ENCODE data around the gene AP3S2.

The AP3S2 gene

GRCh38 chr15:89814112-89814742, 79.6 kb downstream of the AP3S2 start:
- DNase-seq (ENCODE audit: low read depth), result no peak

- no peak for DNase-seq (ENCODE audit: low read depth)
Measured at GRCh38 chr15:89813381-89814111, 80.2 kb downstream of the AP3S2 start.

DNA sequence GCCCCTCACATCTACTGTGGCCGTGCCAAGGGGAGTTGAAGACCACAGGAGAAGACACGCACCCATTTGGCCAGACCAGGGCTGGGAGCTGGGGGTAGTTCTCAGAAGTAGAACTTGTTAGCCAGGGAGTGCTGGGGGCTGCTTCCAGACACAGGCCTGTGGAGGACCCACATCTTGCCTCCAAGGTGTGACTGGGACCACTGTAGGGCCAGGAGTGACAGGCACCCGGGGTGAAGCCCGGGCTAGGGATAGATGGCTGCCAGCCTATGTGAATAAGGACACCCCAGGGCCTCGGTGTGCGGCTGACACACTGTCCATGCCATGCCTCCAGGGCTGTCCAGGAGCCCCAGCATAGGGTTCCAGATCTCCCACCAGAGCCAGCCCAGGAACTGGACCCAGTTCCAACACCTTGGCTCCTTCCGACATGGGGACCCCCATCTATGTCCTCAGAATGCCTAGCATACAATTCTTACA, 80.9 kb downstream of the AP3S2 start:
- DNase-seq (ENCODE audit: low read depth), result no peak

DNA sequence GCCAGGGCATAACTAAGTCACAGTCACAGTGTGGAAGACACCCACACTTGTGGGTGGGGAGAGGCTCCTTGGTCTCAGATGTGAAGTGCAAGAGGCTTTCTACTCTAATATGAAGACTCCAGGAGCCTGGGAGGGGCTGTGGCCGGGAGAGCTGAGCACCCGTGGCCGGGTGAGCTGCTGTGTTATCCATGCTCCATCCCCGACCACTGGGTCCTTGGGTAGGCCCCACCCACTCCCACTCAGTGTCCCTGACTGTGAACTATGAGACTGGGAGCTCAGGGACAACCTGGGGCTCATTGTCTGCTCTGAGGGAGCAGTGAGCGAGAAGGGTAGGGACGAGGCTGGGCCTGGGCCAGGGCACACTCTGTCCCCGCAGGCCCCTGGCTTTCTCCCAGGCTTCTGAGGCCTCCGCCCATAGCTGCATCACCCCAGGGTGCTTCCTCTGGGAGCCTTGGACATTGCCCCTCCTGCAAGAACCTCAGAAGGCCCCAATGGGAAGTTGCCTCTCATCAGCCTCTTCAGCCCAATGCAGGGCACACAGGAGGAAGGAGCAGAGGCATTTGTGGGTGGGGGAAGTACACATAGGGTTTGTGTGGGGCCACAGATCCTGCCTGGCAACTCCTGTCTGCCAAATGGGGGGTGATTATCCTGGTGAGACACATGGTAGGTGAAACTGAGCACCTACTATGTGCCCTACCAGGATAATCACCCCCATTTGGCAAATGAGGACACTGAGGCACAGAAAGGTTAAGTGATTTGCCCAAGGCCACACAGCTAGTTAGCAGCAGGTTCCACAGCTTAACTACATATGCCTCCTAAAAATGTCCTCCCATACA, 81.6 kb downstream of the AP3S2 start:
- DNase-seq (ENCODE audit: low read depth), result peak; percentile 86

DNA sequence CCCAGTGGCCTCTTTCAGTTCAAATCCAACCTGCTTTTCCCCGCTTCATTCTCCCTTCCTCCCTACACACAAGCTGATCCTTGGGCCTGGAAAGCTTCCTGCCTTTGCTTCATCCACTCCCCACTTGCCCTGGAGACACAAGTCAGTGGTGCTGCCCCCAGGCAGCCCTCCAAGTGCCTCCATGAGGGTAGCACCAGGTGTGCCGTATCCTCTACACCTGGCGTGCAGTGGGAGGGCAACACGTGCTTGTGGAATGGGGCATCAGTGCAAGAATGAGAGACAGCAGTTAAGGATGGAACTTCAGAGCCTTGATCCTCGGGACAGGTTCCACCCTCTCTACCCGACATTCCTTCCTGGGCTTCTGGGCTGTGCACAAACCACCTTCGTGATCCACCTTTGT, 83.0 kb downstream of the AP3S2 start:
- no peak for DNase-seq (ENCODE audit: low read depth)

DNA sequence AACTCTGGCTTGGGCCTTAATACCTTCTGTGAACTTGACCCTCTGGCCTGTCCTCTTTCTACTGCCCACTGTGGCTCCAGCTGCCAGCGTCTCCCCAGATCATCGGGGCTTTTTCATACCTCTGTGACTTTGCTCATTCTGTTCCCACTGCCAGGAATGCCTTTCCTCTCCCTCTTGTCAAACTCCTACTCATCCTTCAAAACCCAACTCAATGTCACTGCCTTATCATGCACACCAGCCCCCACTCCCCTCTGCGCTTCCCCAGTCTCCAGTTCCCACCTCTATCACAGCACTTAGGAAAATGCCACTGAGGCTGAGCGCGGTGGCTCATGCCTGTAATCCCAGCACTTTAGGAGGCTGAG, 84.0 kb downstream of the AP3S2 start:
- DNase-seq (ENCODE audit: low read depth), result no peak

GRCh38 chr15:89809093-89809786, 84.6 kb downstream of the AP3S2 start:
- DNase-seq (ENCODE audit: low read depth), result no peak

- no peak for DNase-seq (ENCODE audit: low read depth)
Measured at GRCh38 chr15:89808160-89808870, 85.5 kb downstream of the AP3S2 start.

DNA sequence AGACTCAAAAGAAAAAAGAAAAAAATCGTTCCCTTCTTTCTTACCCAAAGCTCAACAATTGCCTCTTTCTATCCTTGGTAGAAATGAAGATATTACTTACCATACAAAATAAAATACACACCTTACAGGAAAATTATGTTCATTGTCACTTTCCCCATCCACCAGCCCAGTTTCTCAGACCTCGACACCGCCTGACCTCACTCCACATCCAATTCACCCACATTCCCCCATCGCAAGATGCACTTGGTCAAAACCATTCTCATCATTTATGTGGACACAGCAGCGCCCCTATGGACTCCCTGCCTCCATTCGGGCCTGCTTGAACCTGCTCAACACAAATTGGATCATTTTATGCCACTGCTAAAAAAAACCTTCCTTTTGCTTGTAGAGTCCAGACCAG, 86.1 kb downstream of the AP3S2 start:
- DNase-seq (ENCODE audit: low read depth), result no peak

GRCh38 chr15:89806559-89807550, 86.9 kb downstream of the AP3S2 start:
- no peak for DNase-seq (ENCODE audit: low read depth)

DNA sequence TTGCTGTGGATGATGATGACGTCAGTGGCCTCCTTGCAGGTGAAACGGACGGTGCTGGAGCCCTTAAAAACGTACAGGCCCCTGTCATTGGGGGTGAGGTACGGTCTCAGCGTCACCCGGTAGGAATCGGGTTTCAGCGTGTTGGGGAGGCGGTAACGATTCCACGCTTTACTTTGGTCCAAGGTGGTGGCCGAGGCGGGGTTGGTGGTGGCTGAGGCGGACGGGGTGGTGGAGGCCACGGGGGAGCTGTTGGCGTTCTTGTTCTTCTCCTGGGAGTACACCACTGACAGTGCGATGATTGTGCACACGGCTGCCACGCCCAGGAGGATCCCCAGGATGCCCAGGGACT, 87.6 kb downstream of the AP3S2 start:
- no peak for DNase-seq (ENCODE audit: low read depth)

DNA sequence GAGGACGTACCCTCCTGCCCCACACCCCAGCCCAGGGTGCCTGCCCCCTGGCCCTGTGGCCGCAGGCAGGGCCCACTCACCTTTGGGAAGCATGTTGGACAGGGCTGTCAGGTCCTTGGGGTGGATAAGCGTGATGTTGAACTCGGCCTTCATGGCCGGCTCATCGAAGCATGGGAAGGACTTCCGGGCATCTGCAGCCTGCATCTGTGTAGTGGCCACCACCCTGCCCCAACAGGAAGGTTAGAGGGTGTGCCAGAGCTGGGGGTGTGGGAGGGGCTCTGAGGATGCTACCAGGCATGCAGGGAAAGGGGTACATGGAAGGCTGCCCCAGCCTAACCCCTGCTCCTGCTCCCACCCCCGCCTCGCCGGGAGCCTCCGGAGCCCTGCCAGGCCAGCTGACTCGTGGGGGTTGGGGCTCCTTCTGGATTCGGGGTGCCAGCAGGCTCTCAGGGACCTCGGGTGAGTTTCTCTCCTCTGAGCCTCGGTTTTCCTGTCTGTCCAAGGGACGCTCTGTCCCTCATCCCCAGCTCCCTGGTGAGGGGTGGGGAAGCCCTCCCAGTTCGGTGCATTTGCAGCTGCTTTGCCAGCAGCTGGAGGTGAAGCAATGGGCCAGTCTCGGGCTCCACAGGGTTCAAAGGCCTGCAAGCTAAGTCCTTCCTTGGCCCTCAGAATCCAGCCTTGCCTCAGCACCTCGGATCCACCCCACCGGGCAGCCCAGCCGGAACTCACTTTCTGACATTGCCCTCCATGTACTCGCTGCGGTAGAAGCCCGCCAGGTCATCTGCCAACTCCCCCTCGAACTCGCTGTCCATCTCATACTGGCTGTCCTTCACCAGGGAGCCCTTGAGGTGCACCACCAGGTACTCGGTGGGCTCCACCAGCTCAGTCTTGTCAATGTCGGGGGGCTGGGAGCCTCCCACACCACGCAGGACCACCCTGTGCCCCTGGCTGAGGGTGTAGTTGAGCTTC, 88.3 kb downstream of the AP3S2 start:
- DNase-seq (ENCODE audit: low read depth), result no peak

DNA sequence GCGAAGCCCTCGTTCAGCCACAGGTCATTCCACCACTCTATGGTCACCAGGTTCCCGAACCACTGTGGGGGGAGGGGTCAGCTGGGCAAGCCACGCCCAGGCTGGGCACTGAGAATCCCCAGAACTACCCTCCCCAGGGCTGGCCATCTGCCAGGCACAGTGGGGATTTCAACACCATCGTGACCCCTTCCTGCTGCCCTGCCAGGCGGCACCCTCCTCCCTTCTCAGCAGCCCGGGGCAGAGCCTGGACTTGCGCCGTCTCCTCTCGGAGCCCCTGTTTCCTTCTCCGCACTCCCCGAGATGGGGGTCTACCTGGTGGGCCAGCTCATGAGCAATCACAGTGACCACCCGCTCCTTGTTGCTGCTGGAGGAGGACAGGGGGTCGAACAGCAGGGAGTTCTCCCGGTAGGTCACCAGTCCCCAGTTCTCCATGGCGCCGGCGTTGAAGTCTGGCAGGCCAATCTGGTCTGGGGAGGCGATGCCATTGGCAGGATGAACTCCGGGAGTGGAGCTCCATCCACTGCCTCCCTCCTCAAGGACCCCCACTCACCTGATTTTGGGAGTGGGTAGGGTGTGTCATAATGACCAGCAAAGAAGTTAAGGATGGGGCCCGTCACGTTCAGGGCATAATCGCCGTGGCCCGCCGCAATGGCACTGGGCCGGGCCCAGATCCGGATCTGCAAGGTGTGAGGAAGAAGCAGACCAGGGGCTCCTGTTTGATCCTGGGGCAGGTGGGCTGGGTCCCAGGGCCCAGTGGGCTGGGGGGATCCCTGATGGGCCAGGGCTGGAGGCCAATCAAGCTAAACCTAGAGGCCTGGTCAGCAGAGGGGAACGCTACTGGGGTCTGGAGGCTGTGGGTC, 89.6 kb downstream of the AP3S2 start:
- DNase-seq (ENCODE audit: low read depth), result no peak

GRCh38 chr15:89802986-89803824, 90.6 kb downstream of the AP3S2 start:
- no peak for DNase-seq (ENCODE audit: low read depth)

DNA sequence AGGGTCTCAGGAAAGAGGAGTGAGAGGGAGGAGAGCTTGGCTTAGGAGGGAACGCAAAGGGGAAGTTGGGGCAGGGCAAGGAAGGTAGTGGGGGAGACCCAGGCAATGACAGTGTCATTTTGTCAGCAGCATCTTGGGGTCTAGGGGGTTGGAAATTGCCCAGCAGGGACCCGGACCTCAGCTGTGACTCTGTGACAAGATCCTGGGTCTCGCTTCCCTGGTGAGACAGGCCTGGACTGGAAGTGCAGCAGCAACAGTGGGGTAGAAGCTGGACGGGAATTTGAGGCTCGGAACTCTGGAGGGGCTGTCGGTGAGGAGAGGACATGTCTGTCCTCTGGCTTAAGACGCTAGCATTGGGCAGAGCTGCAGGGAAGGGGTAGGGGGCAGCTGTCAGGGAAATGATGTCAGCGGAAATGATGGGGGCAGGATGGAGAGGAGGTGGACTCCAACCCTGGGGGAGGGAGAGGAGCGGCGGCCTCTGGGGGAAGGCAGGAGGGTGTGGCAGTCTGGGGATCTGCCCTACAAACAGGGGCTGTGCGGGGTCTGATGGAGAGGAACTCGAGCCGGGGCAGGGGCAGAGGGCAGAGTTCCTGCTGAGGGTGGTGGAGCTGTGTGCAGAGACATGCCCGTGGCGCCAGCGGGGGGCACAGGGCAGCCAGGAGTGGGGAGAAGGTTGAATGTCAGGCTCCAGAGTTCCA, 91.4 kb downstream of the AP3S2 start:
- no peak for DNase-seq (ENCODE audit: low read depth)

DNA sequence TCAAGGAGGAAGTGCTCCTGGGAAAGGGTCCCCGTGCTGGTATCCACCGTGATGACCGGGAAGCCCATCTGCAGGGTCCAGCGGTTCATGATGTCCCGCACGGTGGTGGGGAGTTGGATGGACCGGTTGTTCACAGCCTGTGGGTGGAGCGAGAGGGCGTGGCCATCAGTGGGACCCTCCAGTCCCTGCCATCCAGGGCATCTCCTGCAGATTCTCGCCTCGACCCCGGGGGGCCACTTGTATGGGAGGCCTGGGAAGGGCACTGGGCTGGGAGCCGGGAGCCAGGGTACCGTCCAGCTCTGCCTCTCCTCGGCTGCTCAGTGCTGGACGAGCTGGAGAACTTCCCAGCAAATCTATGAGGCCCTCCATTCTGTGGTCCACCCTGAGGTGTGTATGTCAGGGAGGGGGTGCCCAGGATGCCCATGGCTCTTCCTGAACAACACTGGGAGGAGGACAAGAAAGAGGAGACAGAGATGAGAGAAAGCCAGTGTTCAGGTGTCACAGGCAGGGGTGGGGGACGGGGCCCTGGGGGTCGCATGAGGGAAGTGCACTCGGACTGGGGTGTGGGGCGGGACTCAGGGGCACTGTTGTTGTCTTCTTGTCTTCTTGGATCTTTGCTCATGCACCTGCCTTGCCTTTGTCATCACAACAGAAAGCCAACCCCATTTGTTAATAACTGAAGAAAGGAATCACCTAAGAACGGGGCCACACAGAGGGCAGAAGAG, 92.2 kb downstream of the AP3S2 start:
- DNase-seq (ENCODE audit: low read depth), result no peak
